Tibial artery (tissue), 4 donors: Measurements from ENCODE around the gene LRRC51.

Source experiments
- DNase-seq, 2 donors: peaks; one replicate each; pipeline ENCODE4 v3.0.0-alpha.2; 2019
- H3K27ac ChIP-seq, 2 donors: fragments of 200-600 bp; sonication (generic) in 1 of 2; 1 replicate in 1 of 2; 2 replicates in 1 of 2; pipeline ENCODE4 v1.5.1; 2018 to 2019; ENCODE audit warnings: mild to moderate bottlenecking in 1 of 2
- H3K27me3 ChIP-seq, 2 donors: fragments of 200-600 bp; sonication (generic) in 1 of 2; one replicate each; pipeline versions ENCODE4 v1.5.1 to v1.6.0; 2016 to 2019
- H3K36me3 ChIP-seq, 3 donors: fragments of 200-600 bp; sonication (generic) in 2 of 3; one replicate each; pipeline ENCODE4 v1.5.1; 2016 to 2019; ENCODE audit warnings: mild to moderate bottlenecking in 2 of 3
- H3K4me1 ChIP-seq, 4 donors: fragments of 200-600 bp; sonication (generic) in 2 of 4; 1 replicate in 3 of 4; 2 replicates in 1 of 4; pipeline ENCODE4 v1.5.1; 2016 to 2019
- H3K4me3 ChIP-seq, 2 donors: fragments of 200-600 bp; sonication (generic) in 1 of 2; 1 replicate in 1 of 2; 2 replicates in 1 of 2; pipeline ENCODE4 v1.5.1; 2018 to 2019; ENCODE audit warnings: mild to moderate bottlenecking in 2 of 2
- H3K9me3 ChIP-seq, 3 donors: fragments of 200-600 bp; sonication (generic) in 1 of 3; one replicate each; pipeline ENCODE4 v1.5.1; 2016 to 2019
- CTCF ChIP-seq, 2 experiments: fragments of 200-600 bp in 1 of 2; fragments of 450-650 bp in 1 of 2; IDR thresholded peaks; one replicate each; pipeline ENCODE4 v1.5.1; 2017 to 2019; ENCODE audit warnings: antibody characterized with exemption in 2 of 2, mild to moderate bottlenecking in 1 of 2, moderate library complexity in 1 of 2
- intact Hi-C: fragments of 100-400 bp; cut with DNase I; formaldehyde crosslinking; loops from one replicate; pipeline ENCODE4 v1.15.0; 2023; ENCODE audit warnings: low total_unique reads

LRRC51 gene

GRCh38 chr11:72122607-72123006 lies 42.0 kb downstream of the LRRC51 start:
- no peak overlapping the region for H3K27ac ChIP-seq
- no peaks in the 10 kb centered on the region for H3K4me1 ChIP-seq
- intact Hi-C loops: no loop called here
- H3K9me3 ChIP-seq: no peaks in the 10 kb centered on the region
- DNase-seq: no peak
- H3K27me3 ChIP-seq: peaks cover 0 to 26% of the 10 kb centered on the region in 2 donors
- no peak overlapping the region for H3K4me3 ChIP-seq
- no peak for TF ChIP-seq CTCF (IDR thresholded peaks at IDR 0.05)
- no peaks in the 10 kb centered on the region for H3K36me3 ChIP-seq

- intact Hi-C loops: no loop called here
- no peaks in the 10 kb centered on the region for H3K36me3 ChIP-seq
- no peak for DNase-seq
- TF ChIP-seq CTCF (IDR thresholded peaks at IDR 0.05): no peak
- H3K9me3 ChIP-seq: no peaks in the 10 kb centered on the region
- H3K4me1 ChIP-seq: no peaks in the 10 kb centered on the region
- peaks cover 0 to 21% of the 10 kb centered on the region in 2 donors for H3K27me3 ChIP-seq
- no peak overlapping the region for H3K27ac ChIP-seq
- no peak overlapping the region for H3K4me3 ChIP-seq
Measured at GRCh38 chr11:72123117-72123653, 42.5 kb downstream of the LRRC51 start.

- Histone ChIP-seq H3K4me1 (no peaks in the 10 kb centered on the region), H3K36me3 (no peaks in the 10 kb centered on the region), H3K4me3 (no peak overlapping the region), H3K27ac (no peak overlapping the region), H3K9me3 (no peaks in the 10 kb centered on the region), H3K27me3 (peaks cover 0 to 16% of the 10 kb centered on the region in 2 donors)
- DNase-seq: no peak
- TF ChIP-seq CTCF (IDR thresholded peaks at IDR 0.05): no peak
- intact Hi-C loops: no loop called here
Measured at GRCh38 chr11:72124046-72124445, 43.4 kb downstream of the LRRC51 start.

GRCh38 chr11:72125956-72126355 lies 45.3 kb downstream of the LRRC51 start:
- Histone ChIP-seq H3K27me3 (peaks cover 0 to 7% of the 10 kb centered on the region in 2 donors), H3K9me3 (no peaks in the 10 kb centered on the region), H3K27ac (no peak overlapping the region), H3K4me3 (no peak overlapping the region), H3K36me3 (no peaks in the 10 kb centered on the region), H3K4me1 (no peaks in the 10 kb centered on the region)
- DNase-seq: no peak
- intact Hi-C loops: no loop called here
- no peak for TF ChIP-seq CTCF (IDR thresholded peaks at IDR 0.05)

GRCh38 chr11:72127923-72128322 lies 47.3 kb downstream of the LRRC51 start:
- no peak for TF ChIP-seq CTCF (IDR thresholded peaks at IDR 0.05)
- Histone ChIP-seq H3K36me3 (no peaks in the 10 kb centered on the region), H3K4me3 (no peak overlapping the region), H3K27me3 (peaks cover 0 to 7% of the 10 kb centered on the region in 2 donors), H3K27ac (no peak overlapping the region), H3K9me3 (no peaks in the 10 kb centered on the region), H3K4me1 (no peaks in the 10 kb centered on the region)
- intact Hi-C loops: no loop called here
- no peak for DNase-seq

GRCh38 chr11:72129381-72129780 lies 48.7 kb downstream of the LRRC51 start:
- no peak for DNase-seq

More at GRCh38 chr11:72129381-72129780, 48.7 kb downstream of the LRRC51 start:
- no peak overlapping the region for H3K4me3 ChIP-seq
- no peak for TF ChIP-seq CTCF (IDR thresholded peaks at IDR 0.05)
- intact Hi-C loops: no loop called here
- no peak overlapping the region for H3K27ac ChIP-seq
- no peaks in the 10 kb centered on the region for H3K4me1 ChIP-seq
- peaks cover 0 to 3% of the 10 kb centered on the region in 2 donors for H3K27me3 ChIP-seq
- no peaks in the 10 kb centered on the region for H3K9me3 ChIP-seq
- H3K36me3 ChIP-seq: no peaks in the 10 kb centered on the region
